NB4 (cell line): ENCODE data around the gene GLCE.

Experiments
- DNase-seq: peaks from one replicate; pipeline ENCODE4 v3.0.0; 2010; ENCODE audit warnings: low read depth
- H3K4me3 ChIP-seq: one replicate; pipeline ENCODE4 v1.5.1; 2011; ENCODE audit warnings: mild to moderate bottlenecking, low read depth, low read length, moderate library complexity
- CTCF ChIP-seq: IDR thresholded peaks from one replicate; pipeline ENCODE4 v1.5.1; 2012; ENCODE audit warnings: low read depth, low read length
- MAX ChIP-seq: IDR thresholded peaks from 2 replicates; pipeline ENCODE4 v1.6.1; 2011; ENCODE audit warnings: low read depth, low read length
- MYC ChIP-seq: IDR thresholded peaks from 2 replicates; pipeline ENCODE4 v1.6.1; 2011; ENCODE audit warnings: low read depth, low read length
- POLR2A ChIP-seq: IDR thresholded peaks from 2 replicates; pipeline ENCODE4 v1.6.1; 2011; ENCODE audit warnings: mild to moderate bottlenecking; ENCODE audit not compliant: insufficient read length; ENCODE audit errors: extremely low read depth

The GLCE gene

DNA sequence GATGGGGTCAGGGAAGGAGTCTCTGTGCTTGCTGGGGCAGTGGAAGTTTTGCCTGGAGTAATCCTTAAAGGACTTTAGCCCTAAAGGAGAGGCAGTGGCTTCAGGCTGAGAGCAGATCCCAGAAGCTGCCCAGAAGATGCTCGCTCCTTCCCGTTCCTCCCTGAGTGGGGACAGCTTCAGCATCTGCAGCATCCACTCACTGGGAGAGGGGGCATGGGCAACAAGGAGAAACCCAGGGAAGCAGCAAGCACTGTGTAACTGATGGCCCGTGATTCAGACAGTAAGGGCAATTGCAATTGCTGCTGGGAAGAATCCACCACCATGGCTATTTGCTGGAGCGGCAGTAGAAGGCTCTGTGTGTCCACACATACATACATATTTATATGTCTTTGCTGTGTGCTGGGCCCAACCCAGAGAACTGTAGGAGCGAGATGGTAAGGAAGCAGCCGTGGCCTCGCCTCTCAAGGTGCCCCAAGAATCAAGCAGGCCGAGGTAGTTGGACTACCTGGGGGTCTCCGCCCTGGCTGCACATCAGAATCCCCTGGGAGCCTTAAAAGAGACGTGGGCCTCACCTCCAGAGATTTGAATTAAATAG, 132.5 kb downstream of the GLCE start:
- TF ChIP-seq MAX (no peak), POLR2A (no peak), MYC (no peak), CTCF (no peak)
- H3K4me3 ChIP-seq: no peak overlapping the region
- DNase-seq: no peak

DNA sequence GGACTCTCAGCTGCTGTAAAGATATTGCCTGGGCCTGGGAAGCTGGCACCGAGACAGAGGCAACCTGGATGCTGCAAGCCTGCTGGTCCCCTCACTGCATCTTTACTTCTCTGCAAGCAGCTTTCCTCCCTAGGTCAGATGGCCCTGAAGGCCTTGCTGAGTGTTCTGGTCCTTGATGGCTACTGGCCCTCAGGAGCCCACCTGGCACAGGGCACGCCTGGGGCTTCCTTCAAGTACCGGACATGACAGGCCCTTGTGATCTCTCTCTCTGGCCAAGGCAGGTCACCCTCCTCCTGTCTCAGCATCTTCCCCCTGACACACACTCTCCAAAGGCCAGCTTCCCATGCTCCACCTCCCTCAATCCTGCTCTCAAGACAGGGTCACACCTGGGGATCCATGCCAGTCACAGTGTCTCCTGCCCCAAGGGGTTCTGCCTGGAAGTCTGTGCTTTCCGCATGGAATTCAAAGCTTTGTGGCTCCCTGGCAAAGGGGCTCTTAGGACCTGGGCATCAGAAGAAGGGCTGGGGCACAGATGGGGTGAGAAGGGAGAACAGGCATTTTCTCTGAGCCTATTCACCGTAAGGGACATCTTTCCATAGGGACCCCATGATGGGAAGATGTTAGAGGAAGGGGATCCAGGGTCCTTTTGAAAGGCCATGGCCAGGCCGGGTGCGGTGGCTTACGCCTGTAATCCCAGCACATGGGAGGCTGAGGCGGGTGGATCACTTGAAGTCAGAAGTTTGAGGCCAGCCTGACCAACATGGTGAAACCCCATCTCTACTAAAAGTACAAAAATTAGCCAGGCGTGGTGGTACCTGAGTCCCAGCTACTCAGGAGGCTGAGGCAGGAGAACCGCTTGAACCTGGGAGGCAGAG, 133.5 kb downstream of the GLCE start:
- DNase-seq: no peak
- H3K4me3 ChIP-seq: no peak overlapping the region
- TF ChIP-seq MAX (no peak), MYC (no peak), POLR2A (no peak)

DNA sequence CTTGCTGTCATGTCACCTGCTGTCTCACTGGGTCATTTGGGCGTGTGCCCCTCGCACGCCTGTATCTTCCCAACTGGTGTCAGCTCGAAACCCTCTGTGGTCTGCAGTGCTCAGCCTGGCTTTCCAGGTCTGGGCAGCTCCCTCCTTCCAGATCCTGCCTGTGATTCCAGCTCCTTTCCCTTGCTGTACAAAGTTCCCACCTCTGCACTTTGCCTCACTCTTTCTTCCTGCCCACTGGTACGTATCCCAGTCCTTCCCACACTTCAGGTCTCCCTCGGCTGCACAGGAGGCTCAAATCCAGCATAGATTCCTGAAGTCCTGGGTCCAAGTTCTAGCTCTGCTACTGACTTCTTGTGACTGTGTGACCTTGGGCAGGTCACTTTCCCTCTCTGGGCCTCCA, 136.2 kb downstream of the GLCE start:
- no peak for DNase-seq
- no peak overlapping the region for H3K4me3 ChIP-seq
- TF ChIP-seq MAX: no peak
- no peak for TF ChIP-seq POLR2A
- TF ChIP-seq MYC: no peak
- no peak for TF ChIP-seq CTCF

DNA sequence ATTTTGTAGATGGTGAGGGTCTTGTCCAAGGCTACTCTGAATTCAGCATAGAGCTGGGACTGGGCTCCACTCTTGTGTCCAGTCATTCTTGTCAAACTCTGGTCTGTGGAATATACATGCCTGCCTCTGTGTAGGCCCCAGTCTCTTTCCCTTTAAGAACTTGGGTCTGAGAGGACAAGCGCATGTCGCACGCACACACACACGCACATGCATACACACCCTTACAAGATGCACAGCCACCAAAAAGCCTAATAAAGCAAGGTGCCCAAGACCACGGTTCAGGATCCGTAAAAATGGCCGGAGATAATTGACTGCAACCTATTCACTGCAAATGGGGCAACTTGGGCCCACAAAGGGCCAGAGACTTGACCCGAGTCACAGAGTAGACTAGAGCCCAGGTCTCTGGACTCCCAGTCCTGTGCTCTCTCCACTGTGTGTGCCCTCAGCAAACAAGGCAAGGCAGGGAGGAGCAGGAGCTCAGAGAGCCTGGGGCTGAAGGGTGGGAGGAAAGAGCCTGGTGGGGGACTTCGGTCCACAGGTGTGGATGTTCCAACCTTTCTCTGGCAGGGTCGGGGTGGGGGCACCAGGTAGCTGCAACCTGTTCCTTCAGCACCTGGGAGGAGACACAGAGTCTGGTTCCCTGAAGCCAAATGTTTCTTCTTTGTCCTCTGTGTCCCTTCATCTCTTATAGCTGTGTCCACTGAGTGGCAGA, 137.4 kb downstream of the GLCE start:
- DNase-seq: no peak
- H3K4me3 ChIP-seq: no peak overlapping the region
- TF ChIP-seq MAX (no peak), CTCF (no peak), MYC (no peak)

GRCh38 chr15:69298354-69298696, 137.9 kb downstream of the GLCE start:
- H3K4me3 ChIP-seq: no peak overlapping the region
- DNase-seq: no peak
- no peak for TF ChIP-seq CTCF
- no peak for TF ChIP-seq POLR2A
- TF ChIP-seq MAX: no peak
- TF ChIP-seq MYC: no peak
